ENCODE results near the gene PXK. TPM values are rescaled to one million over a fixed set of nuclear protein-coding genes. Genes with fewer than 3 reads are reported as not detected.

The PXK gene
- total and polyA plus RNA-seq, 4 donors: 6.0 to 15.9 (median 12.6) TPM

DNA sequence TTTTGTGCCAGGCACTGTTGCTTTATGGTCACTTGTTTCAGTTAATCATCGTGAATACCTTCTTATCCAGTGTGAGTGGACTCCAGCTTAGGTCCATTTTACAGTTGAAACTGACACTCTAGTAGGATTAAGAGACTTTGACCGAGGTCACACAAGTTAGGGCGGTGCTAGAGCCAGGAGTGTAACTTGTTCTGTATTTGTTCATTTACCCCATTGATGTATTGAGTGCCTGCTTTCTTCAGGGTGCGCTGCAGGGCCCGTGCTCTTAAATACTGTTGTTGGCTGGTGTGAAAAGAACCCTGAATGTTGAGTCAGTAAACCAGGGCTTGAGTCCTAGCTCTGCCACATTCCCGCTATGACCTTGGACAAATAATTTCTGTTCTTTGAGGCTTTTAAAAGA, 85.5 kb downstream of the PXK start:
- H3K36me3 ChIP-seq (ENCODE audit: control insufficient read depth in 4 of 4, insufficient read depth in 3 of 4, low read depth in 1 of 4, low read length in 3 of 4): peaks cover 0 to 12% (median under 1%) of the 10 kb centered on the region in 4 donors
- TF ChIP-seq RXRA (IDR thresholded peaks at IDR 0.05): peak in 1 of 2 donors; percentile 63
- peak in 1 of 2 donors; percentile 40 for TF ChIP-seq JUND (IDR thresholded peaks at IDR 0.05)
- peak; percentile 83 to 93 for TF ChIP-seq HNF4A (conservative IDR thresholded peaks at IDR 0.05)
- TF ChIP-seq, protein P1, sequence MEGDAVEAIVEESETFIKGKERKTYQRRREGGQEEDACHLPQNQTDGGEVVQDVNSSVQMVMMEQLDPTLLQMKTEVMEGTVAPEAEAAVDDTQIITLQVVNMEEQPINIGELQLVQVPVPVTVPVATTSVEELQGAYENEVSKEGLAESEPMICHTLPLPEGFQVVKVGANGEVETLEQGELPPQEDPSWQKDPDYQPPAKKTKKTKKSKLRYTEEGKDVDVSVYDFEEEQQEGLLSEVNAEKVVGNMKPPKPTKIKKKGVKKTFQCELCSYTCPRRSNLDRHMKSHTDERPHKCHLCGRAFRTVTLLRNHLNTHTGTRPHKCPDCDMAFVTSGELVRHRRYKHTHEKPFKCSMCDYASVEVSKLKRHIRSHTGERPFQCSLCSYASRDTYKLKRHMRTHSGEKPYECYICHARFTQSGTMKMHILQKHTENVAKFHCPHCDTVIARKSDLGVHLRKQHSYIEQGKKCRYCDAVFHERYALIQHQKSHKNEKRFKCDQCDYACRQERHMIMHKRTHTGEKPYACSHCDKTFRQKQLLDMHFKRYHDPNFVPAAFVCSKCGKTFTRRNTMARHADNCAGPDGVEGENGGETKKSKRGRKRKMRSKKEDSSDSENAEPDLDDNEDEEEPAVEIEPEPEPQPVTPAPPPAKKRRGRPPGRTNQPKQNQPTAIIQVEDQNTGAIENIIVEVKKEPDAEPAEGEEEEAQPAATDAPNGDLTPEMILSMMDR (IDR thresholded peaks at IDR 0.05; ENCODE audit: low read depth, low read length, missing input control): no peak
- peak; percentile 57 for TF ChIP-seq YY1 (IDR thresholded peaks at IDR 0.05)
- no peak for TF ChIP-seq NR2F2 (IDR thresholded peaks at IDR 0.05)
- TF ChIP-seq SP1 (IDR thresholded peaks at IDR 0.05): peak; percentile 29
- TF ChIP-seq, protein P2, sequence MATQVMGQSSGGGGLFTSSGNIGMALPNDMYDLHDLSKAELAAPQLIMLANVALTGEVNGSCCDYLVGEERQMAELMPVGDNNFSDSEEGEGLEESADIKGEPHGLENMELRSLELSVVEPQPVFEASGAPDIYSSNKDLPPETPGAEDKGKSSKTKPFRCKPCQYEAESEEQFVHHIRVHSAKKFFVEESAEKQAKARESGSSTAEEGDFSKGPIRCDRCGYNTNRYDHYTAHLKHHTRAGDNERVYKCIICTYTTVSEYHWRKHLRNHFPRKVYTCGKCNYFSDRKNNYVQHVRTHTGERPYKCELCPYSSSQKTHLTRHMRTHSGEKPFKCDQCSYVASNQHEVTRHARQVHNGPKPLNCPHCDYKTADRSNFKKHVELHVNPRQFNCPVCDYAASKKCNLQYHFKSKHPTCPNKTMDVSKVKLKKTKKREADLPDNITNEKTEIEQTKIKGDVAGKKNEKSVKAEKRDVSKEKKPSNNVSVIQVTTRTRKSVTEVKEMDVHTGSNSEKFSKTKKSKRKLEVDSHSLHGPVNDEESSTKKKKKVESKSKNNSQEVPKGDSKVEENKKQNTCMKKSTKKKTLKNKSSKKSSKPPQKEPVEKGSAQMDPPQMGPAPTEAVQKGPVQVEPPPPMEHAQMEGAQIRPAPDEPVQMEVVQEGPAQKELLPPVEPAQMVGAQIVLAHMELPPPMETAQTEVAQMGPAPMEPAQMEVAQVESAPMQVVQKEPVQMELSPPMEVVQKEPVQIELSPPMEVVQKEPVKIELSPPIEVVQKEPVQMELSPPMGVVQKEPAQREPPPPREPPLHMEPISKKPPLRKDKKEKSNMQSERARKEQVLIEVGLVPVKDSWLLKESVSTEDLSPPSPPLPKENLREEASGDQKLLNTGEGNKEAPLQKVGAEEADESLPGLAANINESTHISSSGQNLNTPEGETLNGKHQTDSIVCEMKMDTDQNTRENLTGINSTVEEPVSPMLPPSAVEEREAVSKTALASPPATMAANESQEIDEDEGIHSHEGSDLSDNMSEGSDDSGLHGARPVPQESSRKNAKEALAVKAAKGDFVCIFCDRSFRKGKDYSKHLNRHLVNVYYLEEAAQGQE (IDR thresholded peaks at IDR 0.05): peak; percentile 13
- no peak for TF ChIP-seq TAF1 (conservative IDR thresholded peaks at IDR 0.05)
- TF ChIP-seq HNF4G (IDR thresholded peaks at IDR 0.05): peak; percentile 43
- H3K9me3 ChIP-seq (ENCODE audit: control insufficient read depth in 4 of 4, low read length in 3 of 4): no peaks in the 10 kb centered on the region
- peaks cover 3 to 19% (median 7%) of the 10 kb centered on the region in 4 donors for H3K4me1 ChIP-seq (ENCODE audit: control insufficient read depth in 4 of 4, insufficient read depth in 4 of 4, low read length in 3 of 4)
- H3K27ac ChIP-seq (ENCODE audit: low read depth in 1 of 2, low read length in 2 of 2): no peak overlapping the region
- no peak overlapping the region for H3K9ac ChIP-seq (ENCODE audit: low read depth in 1 of 2, low read length in 2 of 2)
- 45% methylated on average over 6 of the region's 6 CpGs for WGBS
- no peak for DNase-seq (ENCODE audit: low spot score)
- no peak overlapping the region for H3K4me3 ChIP-seq (ENCODE audit: low read depth in 1 of 3, low read length in 3 of 3)
- no peaks in the 10 kb centered on the region for H3K27me3 ChIP-seq (ENCODE audit: control insufficient read depth in 4 of 4, insufficient read depth in 4 of 4, low read length in 3 of 4)

DNA sequence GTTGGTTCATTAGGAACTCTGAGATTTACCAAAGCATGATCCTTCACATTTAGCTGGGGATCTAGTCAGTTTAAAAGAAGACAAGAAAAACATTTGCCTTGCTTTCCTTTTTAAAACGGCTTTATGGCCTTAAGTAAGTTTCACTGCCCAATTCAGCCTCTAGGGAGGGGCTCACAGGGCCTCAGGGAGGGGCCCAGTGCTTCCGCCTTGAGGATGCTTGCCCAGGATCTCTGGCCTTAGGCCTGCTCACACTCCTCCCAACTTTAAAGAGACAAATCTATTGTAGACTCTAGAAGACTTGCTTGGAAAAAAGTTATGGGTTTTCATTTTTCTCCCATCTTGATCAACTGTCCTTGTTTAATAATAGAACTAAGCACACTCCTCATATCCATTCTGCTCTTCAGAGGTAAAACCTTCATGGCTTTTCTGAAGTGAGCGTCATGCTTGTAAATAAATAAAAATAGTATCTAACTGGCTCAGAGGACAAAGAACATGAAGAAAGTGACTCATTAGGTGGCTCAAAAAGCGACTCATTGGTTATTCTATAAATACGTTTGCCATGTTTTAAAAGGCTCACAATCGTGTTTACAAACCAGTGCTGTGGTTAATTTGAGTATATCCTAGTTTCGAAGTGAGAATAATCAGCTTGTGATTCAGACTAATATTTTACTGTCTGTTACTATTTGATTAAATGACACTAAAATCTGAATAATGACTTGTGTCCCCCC, 87.3 kb downstream of the PXK start:
- 80% methylated on average over 7 of the region's 7 CpGs for WGBS
- TF ChIP-seq FOXA2 (IDR thresholded peaks at IDR 0.05): no peak
- TF ChIP-seq, protein P1 (IDR thresholded peaks at IDR 0.05; ENCODE audit: low read depth, low read length, missing input control): no peak
- no peak for TF ChIP-seq HNF4A (conservative IDR thresholded peaks at IDR 0.05)
- TF ChIP-seq, protein P2 (IDR thresholded peaks at IDR 0.05): no peak
- no peak for TF ChIP-seq NR2F2 (IDR thresholded peaks at IDR 0.05)
- TF ChIP-seq HNF4G (IDR thresholded peaks at IDR 0.05): no peak
- TF ChIP-seq EGR1 (IDR thresholded peaks at IDR 0.05; ENCODE audit: low read depth in 2 of 2): no peak
- TF ChIP-seq TAF1 (conservative IDR thresholded peaks at IDR 0.05): no peak
- TF ChIP-seq JUND (IDR thresholded peaks at IDR 0.05): no peak
- TF ChIP-seq RAD21 (IDR thresholded peaks at IDR 0.05): no peak
- TF ChIP-seq, protein P3, sequence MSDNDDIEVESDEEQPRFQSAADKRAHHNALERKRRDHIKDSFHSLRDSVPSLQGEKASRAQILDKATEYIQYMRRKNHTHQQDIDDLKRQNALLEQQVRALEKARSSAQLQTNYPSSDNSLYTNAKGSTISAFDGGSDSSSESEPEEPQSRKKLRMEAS (IDR thresholded peaks at IDR 0.05): no peak
- Histone ChIP-seq H3K36me3 (ENCODE audit: control insufficient read depth in 4 of 4, insufficient read depth in 3 of 4, low read depth in 1 of 4, low read length in 3 of 4) (peaks cover 3 to 25% (median 11%) of the 10 kb centered on the region in 4 donors), H3K27me3 (ENCODE audit: control insufficient read depth in 4 of 4, insufficient read depth in 4 of 4, low read length in 3 of 4) (no peaks in the 10 kb centered on the region), H3K9me3 (ENCODE audit: control insufficient read depth in 4 of 4, low read length in 3 of 4) (no peaks in the 10 kb centered on the region), H3K27ac (ENCODE audit: low read depth in 1 of 2, low read length in 2 of 2) (no peak overlapping the region), H3K4me1 (ENCODE audit: control insufficient read depth in 4 of 4, insufficient read depth in 4 of 4, low read length in 3 of 4) (peaks cover 3 to 19% (median 7%) of the 10 kb centered on the region in 4 donors), H3K4me3 (ENCODE audit: low read depth in 1 of 3, low read length in 3 of 3) (no peak overlapping the region), H3K9ac (ENCODE audit: low read depth in 1 of 2, low read length in 2 of 2) (no peak overlapping the region)
- DNase-seq (ENCODE audit: low spot score): no peak
